HG03432 (cell line): ENCODE results near the gene TEAD1.
A peak's percentile ranks its signal among the peaks of the same experiment; 100 is the strongest.

Experiments
- ATAC-seq: cut with Tn5 transposase; IDR thresholded peaks from one replicate; pipeline ENCODE4 v1.9.1; 2021; ENCODE audit warnings: mild to moderate bottlenecking, moderate library complexity; ENCODE audit not compliant: unreplicated experiment

Gene TEAD1

GRCh38 chr11:12706545-12707499 lies 32.6 kb downstream of the TEAD1 start:
- ATAC-seq = no peak

GRCh38 chr11:12707500-12707880 lies 33.3 kb downstream of the TEAD1 start:
- no peak for ATAC-seq

GRCh38 chr11:12711496-12711895 lies 37.3 kb downstream of the TEAD1 start:
- ATAC-seq = no peak

- ATAC-seq = no peak
Measured at GRCh38 chr11:12712132-12712531, 37.9 kb downstream of the TEAD1 start.

GRCh38 chr11:12715131-12715530 lies 40.9 kb downstream of the TEAD1 start:
- no peak for ATAC-seq

GRCh38 chr11:12715941-12716340 lies 41.7 kb downstream of the TEAD1 start:
- no peak for ATAC-seq

GRCh38 chr11:12716816-12717215 lies 42.6 kb downstream of the TEAD1 start:
- ATAC-seq = no peak

GRCh38 chr11:12717851-12718291 lies 43.6 kb downstream of the TEAD1 start:
- peak; percentile 93 for ATAC-seq

- no peak for ATAC-seq
Measured at GRCh38 chr11:12719221-12719620, 45.0 kb downstream of the TEAD1 start.

- ATAC-seq = no peak
Measured at GRCh38 chr11:12721816-12722604, 47.8 kb downstream of the TEAD1 start.

- ATAC-seq = no peak
Measured at GRCh38 chr11:12723421-12724300, 49.4 kb downstream of the TEAD1 start.

- no peak for ATAC-seq
Measured at GRCh38 chr11:12724301-12725054, 50.3 kb downstream of the TEAD1 start.

GRCh38 chr11:12725055-12725862 lies 51.0 kb downstream of the TEAD1 start:
- no peak for ATAC-seq

GRCh38 chr11:12725863-12726682 lies 51.9 kb downstream of the TEAD1 start:
- no peak for ATAC-seq

GRCh38 chr11:12727563-12728211 lies 53.5 kb downstream of the TEAD1 start:
- ATAC-seq = no peak

- ATAC-seq = no peak
Measured at GRCh38 chr11:12728417-12728816, 54.2 kb downstream of the TEAD1 start.

- ATAC-seq = no peak
Measured at GRCh38 chr11:12729941-12730340, 55.7 kb downstream of the TEAD1 start.

GRCh38 chr11:12731841-12732336 lies 57.7 kb downstream of the TEAD1 start:
- no peak for ATAC-seq
